Measurements from ENCODE around the gene ANKRD60. TPM values are rescaled to one million over a fixed set of nuclear protein-coding genes. Genes with fewer than 3 reads are reported as not detected.

The ANKRD60 gene
- total RNA-seq, 2 experiments from 2014 or later: not detected

GRCh38 chr20:58198901-58199355, 29.5 kb downstream of the ANKRD60 start:
- no TSS peak for BruUV-seq (replicated peaks)
- H3K79me2 ChIP-seq (ENCODE audit: insufficient read depth, low read depth, low read length): no peaks in the 10 kb centered on the region
- no peaks in the 10 kb centered on the region for H4K20me1 ChIP-seq (ENCODE audit: insufficient read depth, low read length)
- no peaks in the 10 kb centered on the region for H3K9me3 ChIP-seq (ENCODE audit: low read length)
- H3K9me2 ChIP-seq (ENCODE audit: insufficient read depth, low read length): no peaks in the 10 kb centered on the region
- H3K36me3 ChIP-seq (ENCODE audit: insufficient read depth, low read length): no peaks in the 10 kb centered on the region
- CTCF ChIA-PET (ENCODE audit: unreplicated experiment): no interaction called here
- no peak overlapping the region for H3K4me3 ChIP-seq (ENCODE audit: low read depth, low read length, poor library complexity, severe bottlenecking)
- POLR2A ChIA-PET: no interaction called here
- H3K27ac ChIP-seq (ENCODE audit: low read depth, low read length, poor library complexity, severe bottlenecking): no peak overlapping the region
- TF ChIP-seq CTCF (conservative IDR thresholded peaks at IDR 0.05; ENCODE audit: low read length) (no peak), EZH2phosphoT487 (IDR thresholded peaks at IDR 0.05; ENCODE audit: borderline replicate concordance, low read depth, low read length) (no peak)
- no peak overlapping the region for H2AFZ ChIP-seq (ENCODE audit: low read length)
- no peaks in the 10 kb centered on the region for H3K4me1 ChIP-seq (ENCODE audit: insufficient read depth, low read length, poor library complexity, severe bottlenecking)
- intact Hi-C loops (cut with micrococcal nuclease; ENCODE audit: unreplicated experiment): no loop called here
- H3K4me2 ChIP-seq (ENCODE audit: low read length): no peak overlapping the region
- no peak for DNase-seq (ENCODE audit: low spot score)

GRCh38 chr20:58198384-58198783, 30.1 kb downstream of the ANKRD60 start:
- Histone ChIP-seq H3K4me1 (ENCODE audit: insufficient read depth, low read length, poor library complexity, severe bottlenecking) (no peaks in the 10 kb centered on the region), H3K9me3 (ENCODE audit: low read length) (no peaks in the 10 kb centered on the region), H2AFZ (ENCODE audit: low read length) (no peak overlapping the region), H3K27ac (ENCODE audit: low read depth, low read length, poor library complexity, severe bottlenecking) (no peak overlapping the region), H3K4me3 (ENCODE audit: low read depth, low read length, poor library complexity, severe bottlenecking) (no peak overlapping the region), H4K20me1 (ENCODE audit: insufficient read depth, low read length) (no peaks in the 10 kb centered on the region), H3K79me2 (ENCODE audit: insufficient read depth, low read depth, low read length) (no peaks in the 10 kb centered on the region), H3K4me2 (ENCODE audit: low read length) (no peak overlapping the region), H3K9me2 (ENCODE audit: insufficient read depth, low read length) (no peaks in the 10 kb centered on the region), H3K36me3 (ENCODE audit: insufficient read depth, low read length) (no peaks in the 10 kb centered on the region)
- CTCF ChIA-PET (ENCODE audit: unreplicated experiment): no interaction called here
- TF ChIP-seq EZH2phosphoT487 (IDR thresholded peaks at IDR 0.05; ENCODE audit: borderline replicate concordance, low read depth, low read length) (no peak), CTCF (conservative IDR thresholded peaks at IDR 0.05; ENCODE audit: low read length) (no peak)
- POLR2A ChIA-PET: no interaction called here
- DNase-seq (ENCODE audit: low spot score): no peak
- intact Hi-C loops (cut with micrococcal nuclease; ENCODE audit: unreplicated experiment): no loop called here
- BruUV-seq (replicated peaks): no TSS peak

- BruUV-seq (replicated peaks): no TSS peak
- Histone ChIP-seq H3K36me3 (ENCODE audit: insufficient read depth, low read length) (no peaks in the 10 kb centered on the region), H3K27ac (ENCODE audit: low read depth, low read length, poor library complexity, severe bottlenecking) (no peak overlapping the region), H3K9me2 (ENCODE audit: insufficient read depth, low read length) (no peaks in the 10 kb centered on the region), H2AFZ (ENCODE audit: low read length) (no peak overlapping the region), H3K9me3 (ENCODE audit: low read length) (no peaks in the 10 kb centered on the region), H4K20me1 (ENCODE audit: insufficient read depth, low read length) (no peaks in the 10 kb centered on the region), H3K4me3 (ENCODE audit: low read depth, low read length, poor library complexity, severe bottlenecking) (no peak overlapping the region), H3K79me2 (ENCODE audit: insufficient read depth, low read depth, low read length) (no peaks in the 10 kb centered on the region), H3K4me1 (ENCODE audit: insufficient read depth, low read length, poor library complexity, severe bottlenecking) (no peaks in the 10 kb centered on the region), H3K4me2 (ENCODE audit: low read length) (no peak overlapping the region)
- POLR2A ChIA-PET: no interaction called here
- DNase-seq (ENCODE audit: low spot score): no peak
- TF ChIP-seq EZH2phosphoT487 (IDR thresholded peaks at IDR 0.05; ENCODE audit: borderline replicate concordance, low read depth, low read length) (no peak), CTCF (conservative IDR thresholded peaks at IDR 0.05; ENCODE audit: low read length) (no peak)
- CTCF ChIA-PET (ENCODE audit: unreplicated experiment): no interaction called here
- intact Hi-C loops (cut with micrococcal nuclease; ENCODE audit: unreplicated experiment): no loop called here
These were observed 31.3 kb downstream of the ANKRD60 start for GRCh38 chr20:58197185-58197469.
